Fibroblast of lung (primary cell): ENCODE results near the gene LYSMD3.
"Not testable (repeated sequence)": the region's sequence is repeated elsewhere in the genome, so short reads cannot be mapped to it uniquely, and the experiment has no call there.

ENCODE experiments used
- EZH2 ChIP-seq: IDR thresholded peaks from 2 replicates; pipeline ENCODE4 v1.5.1; 2012; ENCODE audit warnings: low read length, control low read depth, mild to moderate bottlenecking; ENCODE audit errors: missing control alignments
- TF ChIP-seq, protein P1 (sequence below), 2 donors: IDR thresholded peaks in 1 of 2; conservative IDR thresholded peaks in 1 of 2; 1 replicate in 1 of 2; 2 replicates in 1 of 2; pipeline ENCODE4 v1.5.1; 2011 to 2012; ENCODE audit warnings: low read length in 2 of 2, control low read depth in 1 of 2, inconsistent platforms in 1 of 2, low read depth in 1 of 2, mild to moderate bottlenecking in 1 of 2

DNA sequence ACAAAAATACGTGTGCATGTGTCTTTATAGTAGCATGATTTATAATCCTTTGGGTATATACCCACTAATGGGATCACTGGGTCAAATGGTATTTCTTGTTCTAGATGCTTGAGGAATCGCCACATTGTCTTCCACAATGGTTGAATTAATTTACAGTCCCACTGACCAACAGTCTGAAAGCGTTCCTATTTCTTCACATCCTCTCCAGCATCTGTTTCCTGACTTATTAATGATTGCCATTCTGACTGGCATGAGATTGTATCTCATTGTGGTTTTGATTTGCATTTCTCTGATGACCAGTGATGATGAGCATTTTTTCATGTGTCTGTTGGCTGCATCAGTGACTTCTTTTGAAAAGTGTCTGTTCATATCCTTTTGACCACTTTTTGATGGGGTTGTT, 47.2 kb upstream of the LYSMD3 start:
- TF ChIP-seq, protein P1, sequence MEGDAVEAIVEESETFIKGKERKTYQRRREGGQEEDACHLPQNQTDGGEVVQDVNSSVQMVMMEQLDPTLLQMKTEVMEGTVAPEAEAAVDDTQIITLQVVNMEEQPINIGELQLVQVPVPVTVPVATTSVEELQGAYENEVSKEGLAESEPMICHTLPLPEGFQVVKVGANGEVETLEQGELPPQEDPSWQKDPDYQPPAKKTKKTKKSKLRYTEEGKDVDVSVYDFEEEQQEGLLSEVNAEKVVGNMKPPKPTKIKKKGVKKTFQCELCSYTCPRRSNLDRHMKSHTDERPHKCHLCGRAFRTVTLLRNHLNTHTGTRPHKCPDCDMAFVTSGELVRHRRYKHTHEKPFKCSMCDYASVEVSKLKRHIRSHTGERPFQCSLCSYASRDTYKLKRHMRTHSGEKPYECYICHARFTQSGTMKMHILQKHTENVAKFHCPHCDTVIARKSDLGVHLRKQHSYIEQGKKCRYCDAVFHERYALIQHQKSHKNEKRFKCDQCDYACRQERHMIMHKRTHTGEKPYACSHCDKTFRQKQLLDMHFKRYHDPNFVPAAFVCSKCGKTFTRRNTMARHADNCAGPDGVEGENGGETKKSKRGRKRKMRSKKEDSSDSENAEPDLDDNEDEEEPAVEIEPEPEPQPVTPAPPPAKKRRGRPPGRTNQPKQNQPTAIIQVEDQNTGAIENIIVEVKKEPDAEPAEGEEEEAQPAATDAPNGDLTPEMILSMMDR (conservative IDR thresholded peaks at IDR 0.05 in 1 of 2, IDR thresholded peaks at IDR 0.05 in 1 of 2; ENCODE audit: low read depth in 1 of 2, low read length in 2 of 2) = not testable (repeated sequence)
- TF ChIP-seq EZH2 = not testable (repeated sequence)
